T-helper 2 cell treated with Interferon-gamma antibody and Interleukin-4, amounts not matched to agents 5 μg/mL and 100 μg/mL, for 36 hours (primary cell): ENCODE data around the gene MYBPC1.

Experiments
- DNase-seq: peaks from one replicate; pipeline ENCODE4 v3.0.0; 2021; ENCODE audit warnings: low spot score
- H3K27ac Mint-ChIP-seq: one replicate; pipeline ENCODE4 v1.8.0; 2021; ENCODE audit warnings: mild to moderate bottlenecking, mixed read lengths
- H3K27me3 Mint-ChIP-seq: one replicate; pipeline ENCODE4 v1.8.0; 2021; ENCODE audit warnings: low read depth, mixed read lengths
- H3K36me3 Mint-ChIP-seq: one replicate; pipeline ENCODE4 v1.8.0; 2021; ENCODE audit warnings: low read depth, mixed read lengths
- H3K4me1 Mint-ChIP-seq: one replicate; pipeline ENCODE4 v1.8.0; 2021; ENCODE audit warnings: low read depth, mixed read lengths
- H3K4me3 Mint-ChIP-seq: one replicate; pipeline ENCODE4 v1.8.0; 2022; ENCODE audit warnings: mild to moderate bottlenecking, moderate library complexity, mixed read lengths
- H3K9me3 Mint-ChIP-seq: one replicate; pipeline ENCODE4 v1.8.0; 2021; ENCODE audit warnings: mixed read lengths

MYBPC1 gene

DNA sequence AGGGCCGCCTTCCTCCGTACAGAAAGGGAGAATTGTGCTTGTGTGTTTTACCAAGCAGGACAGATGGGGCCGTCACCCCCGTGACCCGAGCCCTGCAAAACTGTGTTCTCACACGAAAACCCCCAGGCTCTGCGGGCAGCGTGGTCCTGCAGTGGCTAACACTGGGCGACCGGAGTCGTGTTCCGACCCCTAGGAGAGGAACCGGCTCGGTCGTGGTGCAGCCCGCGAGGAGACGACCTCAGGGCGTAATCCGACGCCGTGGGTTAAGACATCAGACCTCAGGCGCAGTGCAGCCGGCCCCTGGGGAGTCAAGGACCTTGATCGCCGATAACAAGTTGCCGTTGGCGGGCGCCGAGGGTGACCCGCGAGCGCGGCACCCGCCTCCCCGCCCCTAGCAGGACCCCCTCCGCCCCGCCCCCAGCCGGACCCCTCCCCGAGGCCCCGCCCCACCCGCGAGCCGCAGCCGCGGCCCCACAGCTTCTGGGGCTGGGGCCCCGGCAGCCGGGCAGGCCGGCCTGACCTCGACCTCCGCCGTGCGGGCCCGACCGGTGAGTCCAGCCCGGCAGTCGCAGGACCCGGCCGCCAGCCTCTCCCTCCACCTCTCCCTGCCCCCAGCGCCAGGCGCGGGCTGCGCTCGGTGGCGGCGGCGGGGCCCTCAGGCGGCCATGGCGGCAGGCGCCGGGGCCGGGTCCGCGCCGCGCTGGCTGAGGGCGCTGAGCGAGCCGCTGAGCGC is 102.6 kb downstream of the MYBPC1 start, which contains the start of gene CHPT1:
Gene CHPT1, plus strand, starts transcription at position 444 of the 733 bp plus-strand sequence. Its CDS starts 222 bp downstream, at position 666.
- H3K36me3 Mint-ChIP-seq = no peaks in the 10 kb centered on the region
- H3K27me3 Mint-ChIP-seq = peaks cover 8% of the 10 kb centered on the region
- peaks cover 24% of the 10 kb centered on the region for H3K4me1 Mint-ChIP-seq
- H3K4me3 Mint-ChIP-seq = peak within 1 kb of the TSS; percentile 87
- H3K9me3 Mint-ChIP-seq = no peaks in the 10 kb centered on the region
- peak; percentile 52 for DNase-seq
- H3K27ac Mint-ChIP-seq = peak within 1 kb of the TSS; percentile 81

- H3K4me1 Mint-ChIP-seq = peaks cover 24% of the 10 kb centered on the region
Observed at GRCh38 chr12:101697930-101698799, 103.4 kb downstream of the MYBPC1 start.

GRCh38 chr12:101698800-101699347 is 104.1 kb downstream of the MYBPC1 start:
- Mint-ChIP-seq H3K4me3 (peak overlapping the region; percentile 87), H3K4me1 (peaks cover 24% of the 10 kb centered on the region), H3K9me3 (no peaks in the 10 kb centered on the region), H3K36me3 (no peaks in the 10 kb centered on the region), H3K27me3 (peaks cover 8% of the 10 kb centered on the region), H3K27ac (no peak overlapping the region)
- DNase-seq = no peak

More at GRCh38 chr12:101697930-101698799, 103.4 kb downstream of the MYBPC1 start:
- Mint-ChIP-seq H3K27ac (peak overlapping the region; percentile 81), H3K36me3 (no peaks in the 10 kb centered on the region), H3K9me3 (no peaks in the 10 kb centered on the region), H3K4me3 (peak overlapping the region; percentile 87), H3K27me3 (peaks cover 8% of the 10 kb centered on the region)
- peak; percentile 13 for DNase-seq

- H3K4me3 Mint-ChIP-seq = no peak overlapping the region
- H3K27ac Mint-ChIP-seq = no peak overlapping the region
Observed at GRCh38 chr12:101700299-101700820, 105.6 kb downstream of the MYBPC1 start.

GRCh38 chr12:101703487-101703886 is 108.7 kb downstream of the MYBPC1 start:
- Mint-ChIP-seq H3K27me3 (peaks cover 5% of the 10 kb centered on the region), H3K4me3 (no peak overlapping the region), H3K27ac (no peak overlapping the region), H3K9me3 (no peaks in the 10 kb centered on the region), H3K36me3 (no peaks in the 10 kb centered on the region), H3K4me1 (peaks cover 15% of the 10 kb centered on the region)
- DNase-seq = no peak

More at GRCh38 chr12:101700299-101700820, 105.6 kb downstream of the MYBPC1 start:
- no peak for DNase-seq
- Mint-ChIP-seq H3K36me3 (no peaks in the 10 kb centered on the region), H3K9me3 (no peaks in the 10 kb centered on the region), H3K27me3 (peaks cover 8% of the 10 kb centered on the region), H3K4me1 (peaks cover 24% of the 10 kb centered on the region)

GRCh38 chr12:101706403-101706802 is 111.6 kb downstream of the MYBPC1 start:
- no peak for DNase-seq
- H3K4me3 Mint-ChIP-seq = no peak overlapping the region
- H3K4me1 Mint-ChIP-seq = peaks cover 8% of the 10 kb centered on the region
- H3K27ac Mint-ChIP-seq = no peak overlapping the region
- no peaks in the 10 kb centered on the region for H3K27me3 Mint-ChIP-seq
- H3K36me3 Mint-ChIP-seq = no peaks in the 10 kb centered on the region
- no peaks in the 10 kb centered on the region for H3K9me3 Mint-ChIP-seq

- H3K27ac Mint-ChIP-seq = no peak overlapping the region
- no peak overlapping the region for H3K4me3 Mint-ChIP-seq
- no peaks in the 10 kb centered on the region for H3K9me3 Mint-ChIP-seq
- no peak for DNase-seq
- H3K27me3 Mint-ChIP-seq = peaks cover under 1% of the 10 kb centered on the region
- peaks cover 8% of the 10 kb centered on the region for H3K4me1 Mint-ChIP-seq
- H3K36me3 Mint-ChIP-seq = no peaks in the 10 kb centered on the region
Observed at GRCh38 chr12:101707131-101707782, 112.5 kb downstream of the MYBPC1 start.

DNA sequence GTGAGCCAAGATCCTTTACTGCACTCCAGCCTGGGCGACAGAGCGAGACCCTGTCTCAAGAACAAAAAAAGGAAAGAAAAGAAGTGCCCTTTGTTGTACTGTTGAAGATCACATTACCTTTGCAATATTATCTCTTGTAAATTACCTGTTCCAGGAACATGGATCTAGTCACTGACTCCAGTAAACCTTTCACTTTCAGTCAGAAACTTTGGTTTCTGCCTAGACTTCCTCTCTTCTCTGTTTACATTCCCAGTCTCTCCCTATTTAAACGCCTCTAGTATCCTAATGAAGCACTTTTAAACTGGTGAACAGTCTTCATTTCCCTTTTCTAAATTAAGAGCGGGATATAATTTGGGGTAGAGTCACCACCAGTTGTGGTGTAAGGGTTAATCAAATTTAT is 115.5 kb downstream of the MYBPC1 start:
- H3K27ac Mint-ChIP-seq = no peak overlapping the region
- no peaks in the 10 kb centered on the region for H3K9me3 Mint-ChIP-seq
- no peak overlapping the region for H3K4me3 Mint-ChIP-seq
- DNase-seq = no peak
- peaks cover 3% of the 10 kb centered on the region for H3K27me3 Mint-ChIP-seq
- H3K36me3 Mint-ChIP-seq = no peaks in the 10 kb centered on the region
- H3K4me1 Mint-ChIP-seq = peaks cover 8% of the 10 kb centered on the region

GRCh38 chr12:101713059-101713682 is 118.4 kb downstream of the MYBPC1 start:
- Mint-ChIP-seq H3K4me1 (peaks cover 6% of the 10 kb centered on the region), H3K4me3 (no peak overlapping the region), H3K9me3 (no peaks in the 10 kb centered on the region), H3K27me3 (peaks cover 3% of the 10 kb centered on the region), H3K36me3 (no peaks in the 10 kb centered on the region), H3K27ac (no peak overlapping the region)
- no peak for DNase-seq

DNA sequence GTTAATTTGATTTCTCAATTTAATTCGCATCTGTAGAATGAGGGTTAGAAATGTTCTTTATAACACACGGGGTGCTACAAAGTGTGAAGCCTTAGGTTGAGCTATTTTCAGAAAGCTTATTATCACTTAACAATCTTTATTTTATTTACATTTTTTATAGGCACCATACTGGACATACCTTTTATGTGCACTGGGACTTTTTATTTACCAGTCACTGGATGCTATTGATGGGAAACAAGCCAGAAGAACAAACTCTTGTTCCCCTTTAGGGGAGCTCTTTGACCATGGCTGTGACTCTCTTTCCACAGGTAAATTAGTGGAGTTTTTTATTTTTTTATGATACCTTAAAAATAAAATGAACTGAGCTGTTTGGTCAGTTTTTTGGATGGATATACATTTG is 119.2 kb downstream of the MYBPC1 start:
- no peak overlapping the region for H3K27ac Mint-ChIP-seq
- H3K4me3 Mint-ChIP-seq = no peak overlapping the region
- peaks cover 3% of the 10 kb centered on the region for H3K27me3 Mint-ChIP-seq
- H3K9me3 Mint-ChIP-seq = no peaks in the 10 kb centered on the region
- H3K4me1 Mint-ChIP-seq = peaks cover 6% of the 10 kb centered on the region
- DNase-seq = no peak
- H3K36me3 Mint-ChIP-seq = no peaks in the 10 kb centered on the region

GRCh38 chr12:101714877-101715444 is 120.2 kb downstream of the MYBPC1 start:
- Mint-ChIP-seq H3K27ac (no peak overlapping the region), H3K27me3 (peaks cover 3% of the 10 kb centered on the region), H3K9me3 (no peaks in the 10 kb centered on the region), H3K36me3 (no peaks in the 10 kb centered on the region), H3K4me1 (peaks cover 2% of the 10 kb centered on the region), H3K4me3 (no peak overlapping the region)
- DNase-seq = no peak

GRCh38 chr12:101719566-101719965 is 124.8 kb downstream of the MYBPC1 start:
- Mint-ChIP-seq H3K27me3 (no peaks in the 10 kb centered on the region), H3K4me3 (no peak overlapping the region), H3K4me1 (no peaks in the 10 kb centered on the region), H3K9me3 (no peaks in the 10 kb centered on the region), H3K36me3 (no peaks in the 10 kb centered on the region), H3K27ac (no peak overlapping the region)
- no peak for DNase-seq

DNA sequence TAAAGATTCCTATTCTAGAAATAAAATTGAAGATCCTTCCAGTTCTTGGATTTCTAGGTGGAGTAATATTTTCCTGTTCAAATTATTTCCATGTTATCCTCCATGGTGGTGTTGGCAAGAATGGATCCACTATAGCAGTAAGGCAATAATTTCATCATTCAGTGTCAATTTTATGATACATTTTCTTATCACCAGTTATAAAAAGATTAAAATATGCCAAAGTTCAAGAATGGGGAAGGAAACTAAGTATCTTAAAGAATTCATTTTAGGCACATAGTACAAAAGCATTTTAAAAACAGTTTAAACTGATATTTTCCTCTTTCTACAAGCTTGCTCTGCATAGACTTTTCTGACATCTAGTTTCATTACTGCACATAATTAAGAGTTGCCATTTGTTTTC is 125.3 kb downstream of the MYBPC1 start:
- H3K27ac Mint-ChIP-seq = no peak overlapping the region
- no peak for DNase-seq
- no peaks in the 10 kb centered on the region for H3K27me3 Mint-ChIP-seq
- no peak overlapping the region for H3K4me3 Mint-ChIP-seq
- peaks cover 2% of the 10 kb centered on the region for H3K36me3 Mint-ChIP-seq
- no peaks in the 10 kb centered on the region for H3K4me1 Mint-ChIP-seq
- H3K9me3 Mint-ChIP-seq = no peaks in the 10 kb centered on the region
